NT2/D1 (cell line): Measurements from ENCODE around the gene NRXN3.

Experiments used
- DNase-seq: peaks from one replicate; pipeline ENCODE4 v3.0.0-alpha.2; 2011; ENCODE audit warnings: low read depth, low spot score
- H3K27me3 ChIP-seq: 2 replicates; pipeline ENCODE4 v1.6.0; 2011; ENCODE audit warnings: mild to moderate bottlenecking; ENCODE audit not compliant: insufficient read length, insufficient read depth
- H3K36me3 ChIP-seq: 2 replicates; pipeline ENCODE4 v1.6.1; 2011; ENCODE audit warnings: mild to moderate bottlenecking, low read length, mixed read lengths; ENCODE audit not compliant: insufficient read depth, insufficient read length
- H3K4me1 ChIP-seq: 2 replicates; pipeline ENCODE4 v1.5.1; 2011; ENCODE audit not compliant: insufficient read depth, insufficient read length
- H3K4me3 ChIP-seq: 2 replicates; pipeline ENCODE4 v1.5.1; 2011; ENCODE audit warnings: low read depth; ENCODE audit not compliant: insufficient read length
- H3K9ac ChIP-seq: 2 replicates; pipeline ENCODE4 v1.6.0; 2011; ENCODE audit warnings: low read depth; ENCODE audit not compliant: insufficient read length
- H3K9me3 ChIP-seq: 2 replicates; pipeline ENCODE4 v1.5.1; 2011; ENCODE audit warnings: mild to moderate bottlenecking, low read length; ENCODE audit not compliant: insufficient read depth
- SUZ12 ChIP-seq: IDR thresholded peaks from 2 replicates; pipeline ENCODE4 v1.6.1; 2011; ENCODE audit not compliant: insufficient read length, insufficient read depth; ENCODE audit errors: extremely low read depth
- YY1 ChIP-seq: IDR thresholded peaks from 2 replicates; pipeline ENCODE4 v1.6.1; 2011; ENCODE audit not compliant: insufficient read length, insufficient read depth
- ZNF274 ChIP-seq: IDR thresholded peaks from 2 replicates; pipeline ENCODE4 v1.6.1; 2011; ENCODE audit warnings: mild to moderate bottlenecking, low read depth, low read length

Gene NRXN3

GRCh38 chr14:78242086-78242485, 71.9 kb downstream of the NRXN3 start:
- Histone ChIP-seq H3K9me3 (no peaks in the 10 kb centered on the region), H3K27me3 (no peaks in the 10 kb centered on the region), H3K4me3 (no peak overlapping the region), H3K9ac (no peak overlapping the region), H3K4me1 (no peaks in the 10 kb centered on the region), H3K36me3 (peaks cover 7% of the 10 kb centered on the region)
- no peak for DNase-seq
- TF ChIP-seq SUZ12 = no peak
- no peak for TF ChIP-seq YY1
- TF ChIP-seq ZNF274 = no peak

DNA sequence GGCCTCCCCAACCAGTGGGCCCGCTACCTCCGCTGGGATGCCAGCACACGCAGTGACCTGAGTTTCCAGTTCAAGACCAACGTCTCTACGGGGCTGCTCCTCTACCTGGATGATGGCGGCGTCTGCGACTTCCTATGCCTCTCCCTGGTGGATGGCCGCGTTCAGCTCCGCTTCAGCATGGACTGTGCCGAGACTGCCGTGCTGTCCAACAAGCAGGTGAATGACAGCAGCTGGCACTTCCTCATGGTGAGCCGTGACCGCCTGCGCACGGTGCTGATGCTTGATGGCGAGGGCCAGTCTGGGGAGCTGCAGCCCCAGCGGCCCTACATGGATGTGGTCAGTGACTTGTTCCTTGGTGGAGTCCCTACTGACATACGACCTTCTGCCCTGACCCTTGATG, 73.0 kb downstream of the NRXN3 start:
- no peak overlapping the region for H3K4me3 ChIP-seq
- peaks cover 7% of the 10 kb centered on the region for H3K36me3 ChIP-seq
- no peaks in the 10 kb centered on the region for H3K9me3 ChIP-seq
- no peaks in the 10 kb centered on the region for H3K27me3 ChIP-seq
- H3K9ac ChIP-seq = no peak overlapping the region
- DNase-seq = no peak
- TF ChIP-seq ZNF274 (no peak), YY1 (no peak), SUZ12 (no peak)
- H3K4me1 ChIP-seq = no peaks in the 10 kb centered on the region

GRCh38 chr14:78245238-78245637, 75.1 kb downstream of the NRXN3 start:
- Histone ChIP-seq H3K4me3 (no peak overlapping the region), H3K27me3 (no peaks in the 10 kb centered on the region), H3K36me3 (peaks cover 7% of the 10 kb centered on the region), H3K9me3 (no peaks in the 10 kb centered on the region), H3K4me1 (peaks cover 3% of the 10 kb centered on the region), H3K9ac (no peak overlapping the region)
- no peak for TF ChIP-seq SUZ12
- no peak for TF ChIP-seq YY1
- TF ChIP-seq ZNF274 = no peak
- no peak for DNase-seq

GRCh38 chr14:78248501-78249090, 78.4 kb downstream of the NRXN3 start:
- TF ChIP-seq ZNF274 = no peak
- TF ChIP-seq SUZ12 = no peak
- TF ChIP-seq YY1 = no peak
- H3K9me3 ChIP-seq = no peaks in the 10 kb centered on the region
- no peaks in the 10 kb centered on the region for H3K27me3 ChIP-seq
- peaks cover 2% of the 10 kb centered on the region for H3K36me3 ChIP-seq
- no peak overlapping the region for H3K9ac ChIP-seq
- H3K4me1 ChIP-seq = peaks cover 3% of the 10 kb centered on the region
- DNase-seq = no peak
- no peak overlapping the region for H3K4me3 ChIP-seq

- no peak overlapping the region for H3K9ac ChIP-seq
- H3K36me3 ChIP-seq = no peaks in the 10 kb centered on the region
- no peak for DNase-seq
- no peaks in the 10 kb centered on the region for H3K27me3 ChIP-seq
- H3K4me3 ChIP-seq = no peak overlapping the region
- H3K4me1 ChIP-seq = peaks cover 3% of the 10 kb centered on the region
- TF ChIP-seq SUZ12 = no peak
- no peak for TF ChIP-seq YY1
- TF ChIP-seq ZNF274 = no peak
- H3K9me3 ChIP-seq = no peaks in the 10 kb centered on the region
Measured at GRCh38 chr14:78251308-78251707, 81.1 kb downstream of the NRXN3 start.

GRCh38 chr14:78253986-78254385, 83.8 kb downstream of the NRXN3 start:
- no peak for DNase-seq
- no peaks in the 10 kb centered on the region for H3K9me3 ChIP-seq
- TF ChIP-seq YY1 (no peak), ZNF274 (no peak), SUZ12 (no peak)
- H3K27me3 ChIP-seq = no peaks in the 10 kb centered on the region
- no peak overlapping the region for H3K9ac ChIP-seq
- peaks cover 3% of the 10 kb centered on the region for H3K4me1 ChIP-seq
- no peaks in the 10 kb centered on the region for H3K36me3 ChIP-seq
- H3K4me3 ChIP-seq = no peak overlapping the region

- no peak overlapping the region for H3K9ac ChIP-seq
- TF ChIP-seq YY1 = no peak
- no peak for TF ChIP-seq SUZ12
- no peak for TF ChIP-seq ZNF274
- no peak for DNase-seq
Measured at GRCh38 chr14:78254911-78255461, 84.8 kb downstream of the NRXN3 start.

More at GRCh38 chr14:78254911-78255461, 84.8 kb downstream of the NRXN3 start:
- Histone ChIP-seq H3K4me1 (no peaks in the 10 kb centered on the region), H3K27me3 (no peaks in the 10 kb centered on the region), H3K36me3 (no peaks in the 10 kb centered on the region), H3K9me3 (no peaks in the 10 kb centered on the region), H3K4me3 (no peak overlapping the region)
